Right renal cortex interstitium (tissue), 3 donors: ENCODE data around the gene SCP2. TPM values are rescaled to one million over a fixed set of nuclear protein-coding genes. Genes with fewer than 3 reads are reported as not detected.
"Not testable (repeated sequence)": the region's sequence is repeated elsewhere in the genome, so short reads cannot be mapped to it uniquely, and the experiment has no call there.

ENCODE experiments used
- DNase-seq, 3 donors: peaks; one replicate each; pipeline ENCODE4 v3.0.0-alpha.2; 2013; ENCODE audit warnings: low read depth in 3 of 3, low spot score in 2 of 3
- polyA plus RNA-seq, 3 donors: library from polyadenylated mRNA; unstranded; fragments of 120-200 nt; gene quantifications; one replicate each; pipeline ENCODE4 v1.2.1, GENCODE V29; 2013; ENCODE audit not compliant: insufficient read length in 3 of 3

Gene SCP2
- polyA plus RNA-seq, 3 donors, result 236 to 247 (median 241) TPM

- DNase-seq, result no peak
Observed at GRCh38 chr1:52963101-52963500, 36.0 kb downstream of the SCP2 start.

DNA sequence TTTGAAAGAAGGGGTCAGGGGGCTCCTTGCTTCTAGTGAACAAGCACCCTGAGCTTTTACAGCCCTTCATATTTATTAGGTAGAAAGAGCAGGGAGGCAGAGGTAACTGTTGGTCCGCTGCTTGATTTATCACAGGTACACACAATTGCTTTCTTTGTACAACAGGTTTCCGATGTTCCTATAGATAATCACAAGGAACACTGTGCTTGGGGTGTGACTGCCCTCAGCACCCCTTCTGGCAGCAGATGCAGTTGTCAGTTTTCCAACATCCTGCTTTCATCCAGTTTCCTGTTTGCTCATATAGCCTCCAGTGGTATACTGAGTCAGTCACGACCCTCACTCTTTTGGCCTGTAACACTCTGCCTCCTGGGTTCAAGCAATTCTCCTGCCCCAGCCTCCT, 40.6 kb downstream of the SCP2 start:
- no peak for DNase-seq

DNA sequence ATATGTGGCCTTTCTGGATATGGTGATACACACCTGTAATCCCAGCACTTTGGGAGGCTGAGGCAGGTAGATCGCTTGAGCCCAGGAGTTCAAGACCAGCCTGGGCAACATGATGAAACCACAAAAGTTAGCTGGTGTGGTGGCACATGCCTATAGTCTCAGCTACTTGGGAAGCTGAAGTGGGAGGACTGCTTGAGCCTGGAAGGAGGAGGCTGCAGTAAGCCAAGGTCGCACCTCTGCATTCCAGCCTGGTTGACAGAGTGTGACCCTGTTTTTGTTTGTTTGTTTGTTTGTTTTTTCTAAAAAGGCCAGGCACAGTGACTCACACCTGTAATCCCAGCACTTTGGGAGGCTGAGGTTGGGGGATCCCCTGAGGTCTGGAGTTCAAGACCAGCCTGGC, 42.2 kb downstream of the SCP2 start:
- not testable (repeated sequence) for DNase-seq

GRCh38 chr1:52970149-52970548, 43.1 kb downstream of the SCP2 start:
- DNase-seq, result no peak

GRCh38 chr1:52973841-52974240, 46.8 kb downstream of the SCP2 start:
- no peak for DNase-seq

DNA sequence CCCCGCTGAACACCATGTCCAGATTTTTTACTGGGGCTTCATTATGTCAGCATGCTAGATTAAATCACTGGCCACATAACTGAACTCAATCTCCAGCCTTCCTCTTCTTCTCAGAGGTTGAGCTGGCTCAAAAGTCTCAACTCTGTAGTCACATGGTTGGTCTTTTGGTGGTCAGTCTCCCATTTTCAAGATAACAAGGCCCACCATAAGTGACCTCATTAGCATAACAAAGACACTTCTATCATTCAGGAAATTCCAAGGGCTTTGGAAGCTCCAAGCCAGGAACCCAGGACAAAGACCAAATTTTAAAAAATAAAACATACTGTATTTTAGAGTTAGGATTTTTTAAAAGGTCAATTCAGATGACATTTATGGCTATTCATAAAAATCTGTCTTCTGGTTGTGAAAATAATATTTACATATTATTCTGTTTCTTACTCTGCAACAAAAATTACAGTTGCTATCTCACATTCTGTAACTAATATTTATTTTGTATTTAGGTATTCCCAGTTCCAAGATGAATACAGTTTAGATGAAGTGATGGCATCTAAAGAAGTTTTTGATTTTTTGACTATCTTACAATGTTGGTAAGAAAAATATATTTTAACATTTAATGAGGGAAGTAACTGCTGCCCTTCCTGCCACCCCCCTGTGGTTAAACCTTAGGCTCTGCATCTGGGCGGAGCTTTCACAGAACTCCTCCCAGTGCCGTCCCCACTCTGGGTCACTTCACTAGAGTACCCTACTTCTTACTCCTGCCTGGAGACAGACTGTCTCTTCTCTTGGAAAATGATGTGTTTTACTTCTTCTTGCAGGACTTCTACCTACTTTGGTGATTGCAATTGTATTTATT, 49.3 kb downstream of the SCP2 start:
- no peak for DNase-seq

- no peak for DNase-seq
Observed at GRCh38 chr1:52978045-52978444, 51.0 kb downstream of the SCP2 start.

DNA sequence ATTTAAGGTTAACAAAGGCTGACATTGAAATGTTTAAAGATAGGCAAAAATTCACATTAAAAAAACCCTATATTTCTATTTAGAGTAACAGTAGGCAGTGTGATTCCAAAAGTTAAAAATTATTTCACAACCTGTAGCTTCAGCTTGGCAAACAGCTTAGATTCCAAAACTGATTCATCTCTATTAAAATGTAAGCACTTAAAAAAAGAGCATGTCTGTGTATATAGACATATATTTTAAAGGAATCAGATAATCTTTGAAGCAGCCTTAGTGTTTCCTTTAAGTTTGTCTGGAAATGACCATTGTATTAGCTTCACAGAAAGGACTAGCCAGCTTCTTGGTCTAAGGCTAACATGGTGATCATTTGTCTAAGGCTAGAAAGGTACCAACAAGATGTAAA, 65.7 kb downstream of the SCP2 start:
- not testable (repeated sequence) for DNase-seq

DNA sequence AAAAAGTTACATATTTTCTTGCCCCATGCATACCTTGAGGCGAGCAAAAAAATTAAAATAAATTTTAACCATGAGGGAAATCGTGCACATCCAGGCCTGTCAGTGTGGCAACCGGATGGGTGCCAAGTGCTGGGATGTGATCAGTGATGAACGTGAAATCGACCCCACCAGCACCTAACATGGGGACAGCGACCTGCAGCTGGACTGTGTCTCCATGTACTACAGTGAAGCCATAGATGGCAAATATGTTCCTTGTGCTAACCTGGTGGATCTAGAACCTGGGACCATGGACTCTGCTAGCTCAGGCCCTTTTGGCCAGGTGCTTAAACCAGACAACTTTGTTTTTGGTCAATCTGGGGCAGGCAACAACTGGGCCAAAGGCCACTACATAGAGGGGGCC, 67.6 kb downstream of the SCP2 start:
- DNase-seq, result no peak

DNA sequence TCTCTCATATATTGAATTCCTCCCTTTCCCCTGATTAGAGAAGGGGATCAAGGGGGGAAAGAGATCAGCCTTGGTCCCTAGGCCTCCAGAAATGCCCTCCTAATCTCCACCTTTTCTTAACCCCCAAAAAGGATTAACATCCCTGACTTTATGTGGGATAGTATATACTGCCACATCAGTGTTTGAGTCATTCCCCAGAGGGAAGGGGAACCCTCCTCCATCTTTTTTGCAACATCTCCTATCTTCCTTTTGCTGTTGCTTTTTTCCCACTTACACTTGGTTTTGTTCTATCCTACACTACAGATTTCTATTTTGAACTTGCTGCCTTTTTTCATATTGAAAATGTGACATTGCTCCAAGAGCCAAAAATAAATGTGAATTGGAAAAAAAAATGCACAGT, 69.6 kb downstream of the SCP2 start:
- DNase-seq, result no peak

- DNase-seq, result no peak
Observed at GRCh38 chr1:53001128-53001527, 74.1 kb downstream of the SCP2 start.

GRCh38 chr1:53006612-53007011, 79.5 kb downstream of the SCP2 start:
- DNase-seq, result not testable (repeated sequence)

DNA sequence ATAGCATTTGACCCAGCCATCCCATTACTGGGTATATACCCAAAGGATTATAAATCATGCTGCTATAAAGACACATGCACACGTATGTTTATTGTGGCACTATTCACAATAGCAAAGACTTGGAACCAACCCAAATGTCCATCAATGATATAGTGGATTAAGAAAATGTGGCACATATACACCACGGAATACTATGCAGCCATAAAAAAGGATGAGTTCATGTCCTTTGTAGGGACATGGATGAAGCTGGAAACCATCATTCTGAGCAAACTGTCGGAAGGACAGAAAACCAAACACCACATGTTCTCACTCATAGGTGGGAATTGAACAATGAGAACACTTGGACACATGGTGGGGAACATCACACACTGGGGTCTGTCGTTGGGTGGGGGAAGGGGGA, 83.2 kb downstream of the SCP2 start:
- not testable (repeated sequence) for DNase-seq

DNA sequence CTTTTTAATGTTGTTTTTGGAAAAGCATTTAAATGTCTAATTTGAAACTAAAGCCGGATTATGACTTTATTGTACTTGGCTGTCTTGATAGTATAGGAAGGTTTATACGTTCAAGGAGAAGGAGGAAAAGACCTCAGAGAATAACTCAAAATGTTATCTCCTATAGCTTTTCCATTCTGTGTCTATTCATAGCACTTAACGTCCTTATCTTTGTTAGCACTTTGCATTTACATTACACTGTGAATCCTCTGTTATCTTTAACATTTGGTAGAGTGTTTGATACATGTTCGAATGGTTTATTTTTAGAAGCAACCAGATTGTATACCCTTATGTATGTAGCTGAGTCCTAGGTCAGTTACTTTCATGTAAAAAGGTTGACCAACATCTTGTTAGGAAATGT, 84.1 kb downstream of the SCP2 start:
- no peak for DNase-seq

DNA sequence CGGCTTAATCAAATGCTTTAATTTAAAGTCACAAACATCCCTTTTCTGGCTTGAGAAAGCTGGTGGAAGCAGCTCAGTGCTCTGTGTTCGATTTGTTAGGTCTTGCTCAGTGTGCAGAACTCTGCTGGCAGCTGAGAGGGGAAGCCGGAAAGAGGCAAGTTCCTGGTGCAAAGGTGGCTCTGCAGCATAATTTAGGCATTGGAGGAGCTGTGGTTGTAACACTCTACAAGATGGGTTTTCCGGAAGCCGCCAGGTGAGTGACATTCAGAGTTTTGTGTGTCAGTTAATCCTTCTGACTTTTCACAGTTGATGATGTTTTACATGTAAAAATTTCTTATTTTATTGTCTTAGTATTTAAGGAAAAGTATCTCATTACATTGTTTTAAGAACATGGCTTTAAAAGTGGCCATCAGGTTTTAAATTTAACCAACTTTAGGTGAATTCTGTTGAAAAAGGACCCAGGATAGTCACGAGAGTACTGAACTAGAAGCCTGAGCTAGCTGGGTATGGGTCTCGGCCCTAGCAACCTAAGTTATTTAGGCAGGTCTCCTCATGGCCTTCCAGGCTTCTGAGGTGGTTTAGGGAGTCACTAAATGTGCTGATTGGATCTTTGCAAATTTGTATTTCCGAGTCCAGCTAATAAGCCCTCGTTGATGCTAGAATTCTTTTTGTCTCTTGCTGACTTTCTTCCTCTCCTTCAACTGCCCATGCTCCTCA, 87.9 kb downstream of the SCP2 start:
- peak; percentile 58 to 86 (median 75) for DNase-seq

GRCh38 chr1:53015508-53015860, 88.4 kb downstream of the SCP2 start:
- DNase-seq, result no peak

- no peak for DNase-seq
Observed at GRCh38 chr1:53016705-53017104, 89.6 kb downstream of the SCP2 start.

- DNase-seq, result no peak
Observed at GRCh38 chr1:53020588-53020987, 93.5 kb downstream of the SCP2 start.

GRCh38 chr1:53022179-53022578, 95.1 kb downstream of the SCP2 start:
- no peak for DNase-seq

GRCh38 chr1:53023546-53023945, 96.5 kb downstream of the SCP2 start:
- no peak for DNase-seq

GRCh38 chr1:53024117-53024516, 97.0 kb downstream of the SCP2 start:
- DNase-seq, result no peak
